Frontal cortex (tissue), 4 donors: ENCODE data around the gene LMOD3. TPM values are rescaled to one million over a fixed set of nuclear protein-coding genes. Genes with fewer than 3 reads are reported as not detected.

ENCODE experiments used
- DNase-seq, 2 donors: peaks; one replicate each; pipeline ENCODE4 v3.0.0; 2012; ENCODE audit warnings: low spot score in 2 of 2
- FAIRE-seq: peaks from 2 replicates; lab custom pipeline; 2012; peaks lifted over from hg19 to GRCh38; lab: Jason Lieb, UNC
- total RNA-seq: library from RNA; depleted of rRNA; stranded (reverse); fragments of >200 nt; gene quantifications from one replicate; pipeline ENCODE4 v1.2.3, GENCODE V29; 2014
- donor health status: control.
- donor health status: control.
- donor health status: control.

The LMOD3 gene
- total RNA-seq, 1 donor from 2014 or later: 0.41 TPM

DNA sequence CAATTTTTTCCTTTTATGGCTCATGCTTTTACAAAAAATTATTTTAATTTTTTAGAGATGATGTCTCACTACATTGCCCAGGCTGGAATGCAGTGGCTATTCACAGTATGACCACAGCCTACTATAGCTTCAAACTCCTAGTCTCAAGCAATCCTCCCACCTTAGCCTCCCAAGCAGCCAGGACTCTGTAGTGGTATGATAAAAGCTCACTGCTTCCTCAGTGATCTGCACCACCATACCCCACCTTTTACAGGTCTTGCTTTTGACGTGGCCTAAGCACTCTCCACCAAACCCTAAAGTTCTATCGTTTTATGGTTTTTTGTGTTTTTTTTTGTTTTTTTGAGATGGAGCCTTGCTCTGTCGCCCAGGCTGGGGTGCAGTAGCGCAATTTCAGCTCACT is 56.3 kb downstream of the LMOD3 start:
- no peak for FAIRE-seq

GRCh38 chr3:69065318-69065964 is 57.0 kb downstream of the LMOD3 start:
- no peak for DNase-seq
- FAIRE-seq: no peak

More for the DNA sequence above, 56.3 kb downstream of the LMOD3 start:
- no peak for DNase-seq

GRCh38 chr3:69063636-69064035 is 58.8 kb downstream of the LMOD3 start:
- no peak for FAIRE-seq
- no peak for DNase-seq

DNA sequence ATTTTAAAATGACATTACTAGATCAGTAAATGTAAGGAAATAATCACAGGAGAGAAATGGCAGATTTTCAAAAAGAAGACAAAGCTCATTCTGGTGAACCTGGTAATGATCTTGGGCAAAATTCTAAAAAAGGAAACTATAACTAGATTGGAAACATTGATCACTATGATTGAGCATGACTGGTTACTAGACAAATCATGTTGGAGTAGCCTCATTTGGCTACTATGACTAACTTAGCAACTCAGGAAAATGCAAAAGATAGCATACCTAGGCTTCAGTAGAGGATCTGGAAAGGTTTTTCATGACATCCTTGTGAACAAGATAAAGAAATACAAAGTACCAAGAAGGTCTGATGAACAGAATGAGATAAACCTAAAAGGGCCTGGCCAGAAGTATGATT is 62.7 kb downstream of the LMOD3 start:
- DNase-seq: no peak
- FAIRE-seq: no peak

DNA sequence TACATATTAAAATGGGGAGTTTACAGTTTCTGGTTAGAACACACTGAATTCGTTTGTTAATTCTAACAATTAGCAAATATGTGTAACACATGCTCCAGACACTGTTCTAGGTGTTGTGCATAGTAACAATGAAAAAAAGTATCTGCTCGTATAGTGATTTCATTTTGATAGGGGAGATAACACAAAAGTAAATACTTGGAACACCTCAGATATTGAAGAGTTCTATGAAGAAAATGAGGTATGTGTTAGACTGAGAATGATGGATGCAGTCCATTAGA is 63.5 kb downstream of the LMOD3 start:
- FAIRE-seq (no peak), DNase-seq (no peak)

GRCh38 chr3:69058180-69058946 is 64.0 kb downstream of the LMOD3 start:
- DNase-seq: no peak
- FAIRE-seq: no peak

Other genes with a start within 250 kb of the LMOD3 start
- gene TAFA4, start 190.0 kb downstream of the LMOD3 start, total RNA-seq: 0.41 TPM
- gene EOGT, start 108.9 kb downstream of the LMOD3 start, total RNA-seq: 9.8 TPM
- 36.7 TPM for gene TMF1, start 70.3 kb downstream of the LMOD3 start, total RNA-seq
- 105 TPM for gene UBA3, start 42.2 kb downstream of the LMOD3 start, total RNA-seq
- 68.5 TPM for gene ARL6IP5, start 37.7 kb downstream of the LMOD3 start, total RNA-seq